ENCODE measurements around the gene FMN1.

FMN1 gene

GRCh38 chr15:33044598-33044997 lies 149.9 kb downstream of the FMN1 start:
- no peak for DNase-seq

- no peak for DNase-seq
These were observed 150.9 kb downstream of the FMN1 start for GRCh38 chr15:33043636-33044035.

DNA sequence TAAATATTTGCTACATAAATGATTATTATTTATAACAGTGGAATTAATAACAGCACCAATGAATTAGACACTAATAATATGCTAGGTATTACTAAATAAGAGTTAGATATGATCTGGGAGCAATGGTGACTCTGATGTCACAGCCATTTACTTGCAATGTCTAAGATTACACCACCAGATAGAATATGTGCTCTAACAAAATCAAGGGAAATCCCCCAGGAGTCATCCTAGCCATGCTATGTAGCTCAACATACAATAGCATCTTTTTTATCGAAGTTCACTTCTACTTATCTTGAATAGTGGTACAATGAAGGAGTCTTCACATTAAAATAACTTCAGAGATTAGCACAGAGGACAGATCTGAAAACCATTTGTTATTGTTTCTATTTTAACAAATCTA lies 154.0 kb downstream of the FMN1 start:
- no peak for DNase-seq

- no peak for DNase-seq
These were observed 159.9 kb downstream of the FMN1 start for GRCh38 chr15:33034588-33034987.

- no peak for DNase-seq
These were observed 162.5 kb downstream of the FMN1 start for GRCh38 chr15:33032053-33032452.

- DNase-seq, result no peak
These were observed 163.1 kb downstream of the FMN1 start for GRCh38 chr15:33031324-33031821.

- no peak for DNase-seq
These were observed 164.2 kb downstream of the FMN1 start for GRCh38 chr15:33030315-33030714.

GRCh38 chr15:33029109-33029652 lies 165.3 kb downstream of the FMN1 start:
- no peak for DNase-seq

GRCh38 chr15:33028495-33028894 lies 166.0 kb downstream of the FMN1 start:
- no peak for DNase-seq

- DNase-seq, result no peak
These were observed 167.0 kb downstream of the FMN1 start for GRCh38 chr15:33027306-33028035.

DNA sequence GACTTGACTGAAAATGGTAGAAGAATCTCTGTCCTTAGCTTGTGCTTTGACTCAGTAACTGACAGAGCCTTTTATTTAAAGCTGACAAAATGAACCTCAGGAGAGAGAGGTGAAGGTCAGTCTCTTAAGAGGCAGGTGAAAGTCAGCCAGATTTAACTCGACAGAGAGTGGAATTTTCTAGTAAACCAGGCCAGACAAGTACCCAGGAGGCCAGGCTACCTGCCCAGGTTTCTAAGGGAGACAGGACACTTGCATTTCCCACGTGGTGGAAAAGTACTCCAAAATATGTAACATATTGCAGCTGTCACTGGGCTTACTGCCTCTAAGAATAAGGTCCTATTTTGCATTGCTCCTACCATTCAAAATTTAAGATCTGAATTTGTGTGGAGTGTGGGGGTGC lies 167.9 kb downstream of the FMN1 start:
- no peak for DNase-seq

DNA sequence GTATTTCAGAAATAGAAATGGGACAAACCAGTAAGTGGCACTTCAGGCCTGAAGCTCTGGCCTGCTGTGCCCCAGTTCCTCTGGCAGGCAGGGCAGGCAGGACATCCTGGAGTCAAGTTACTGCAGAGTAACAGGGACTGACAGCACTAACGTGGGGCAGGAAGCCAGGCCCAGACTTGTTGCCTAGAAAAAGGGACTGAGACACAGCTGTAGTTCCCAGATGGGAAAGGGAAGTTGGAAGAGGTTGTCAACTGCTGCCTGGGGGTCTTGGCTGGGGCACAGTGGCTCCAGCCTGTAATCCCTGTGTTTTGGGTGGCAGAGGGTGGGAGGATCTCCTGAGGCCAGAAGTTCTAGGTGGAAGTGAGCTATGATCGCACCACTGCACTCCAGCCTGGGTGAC lies 171.9 kb downstream of the FMN1 start:
- no peak for DNase-seq

DNA sequence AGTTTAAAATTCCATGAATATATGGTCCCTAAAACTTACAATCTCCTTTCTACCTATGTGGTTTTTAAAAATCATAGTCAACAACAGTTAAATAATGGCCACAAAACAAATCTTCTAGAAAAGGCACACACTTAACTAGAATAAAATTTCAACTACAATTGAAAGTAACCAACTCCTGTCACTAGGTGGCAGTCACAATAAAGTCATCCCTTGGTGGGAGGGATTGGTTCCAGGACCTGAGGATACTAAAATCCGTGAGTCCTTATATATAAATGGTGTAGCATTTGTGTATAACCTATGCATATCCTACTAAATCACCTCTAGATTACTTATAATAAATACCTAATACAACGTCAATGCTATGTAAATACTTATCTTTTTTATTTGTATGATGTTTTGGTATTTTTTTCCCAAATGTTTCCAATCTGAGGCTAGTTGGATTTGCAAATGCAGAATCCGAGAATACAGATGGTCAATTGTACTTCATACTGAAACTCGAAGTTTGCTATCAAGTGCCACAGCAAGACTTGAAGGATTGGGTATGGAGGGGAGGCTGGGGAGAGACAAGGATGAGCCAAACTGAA lies 172.6 kb downstream of the FMN1 start:
- DNase-seq, result no peak

GRCh38 chr15:33019354-33019981 lies 175.0 kb downstream of the FMN1 start:
- DNase-seq, result no peak

- DNase-seq, result no peak
These were observed 178.0 kb downstream of the FMN1 start for GRCh38 chr15:33016405-33017024.

- DNase-seq, result no peak
These were observed 179.9 kb downstream of the FMN1 start for GRCh38 chr15:33014586-33014985.

GRCh38 chr15:33013827-33014445 lies 180.6 kb downstream of the FMN1 start:
- DNase-seq, result no peak

DNA sequence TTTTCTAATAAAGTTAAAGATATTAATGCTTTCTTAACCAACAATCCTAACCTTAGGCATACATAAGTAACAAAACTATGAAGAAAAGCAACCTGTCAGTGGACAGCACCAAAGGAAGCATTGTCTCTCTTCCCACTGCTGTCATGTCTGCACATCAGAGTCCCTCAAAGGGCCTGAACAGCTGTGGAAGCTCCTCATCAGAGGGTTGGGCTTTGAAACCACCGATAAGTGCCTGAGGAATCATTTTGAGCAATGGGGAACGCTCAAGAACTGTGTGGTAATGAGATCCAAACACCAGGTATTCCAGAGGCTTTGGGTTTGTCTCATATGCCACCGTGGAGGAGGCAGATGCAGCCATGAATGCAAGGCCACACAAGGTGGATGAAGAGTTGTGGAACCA lies 182.5 kb downstream of the FMN1 start:
- DNase-seq, result no peak

DNA sequence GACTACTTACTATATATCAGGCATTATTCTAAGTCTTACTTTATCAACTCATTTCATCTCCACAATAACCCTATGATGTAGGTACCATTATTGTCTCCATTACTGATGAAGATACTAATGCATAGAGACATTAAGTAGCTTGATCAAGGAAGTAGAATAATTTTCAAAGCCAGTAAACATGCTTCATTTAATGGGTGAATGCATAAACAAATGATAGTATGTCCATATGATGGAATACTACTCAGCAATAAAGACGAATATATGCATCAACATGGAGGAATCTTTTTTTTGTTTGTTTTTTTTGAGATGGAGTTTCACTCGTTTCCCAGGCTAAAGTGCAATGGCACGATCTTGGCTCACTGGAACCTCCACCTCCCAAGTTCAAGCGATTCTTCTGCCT lies 184.9 kb downstream of the FMN1 start:
- DNase-seq, result no peak

- no peak for DNase-seq
These were observed 185.5 kb downstream of the FMN1 start for GRCh38 chr15:33009026-33009425.

DNA sequence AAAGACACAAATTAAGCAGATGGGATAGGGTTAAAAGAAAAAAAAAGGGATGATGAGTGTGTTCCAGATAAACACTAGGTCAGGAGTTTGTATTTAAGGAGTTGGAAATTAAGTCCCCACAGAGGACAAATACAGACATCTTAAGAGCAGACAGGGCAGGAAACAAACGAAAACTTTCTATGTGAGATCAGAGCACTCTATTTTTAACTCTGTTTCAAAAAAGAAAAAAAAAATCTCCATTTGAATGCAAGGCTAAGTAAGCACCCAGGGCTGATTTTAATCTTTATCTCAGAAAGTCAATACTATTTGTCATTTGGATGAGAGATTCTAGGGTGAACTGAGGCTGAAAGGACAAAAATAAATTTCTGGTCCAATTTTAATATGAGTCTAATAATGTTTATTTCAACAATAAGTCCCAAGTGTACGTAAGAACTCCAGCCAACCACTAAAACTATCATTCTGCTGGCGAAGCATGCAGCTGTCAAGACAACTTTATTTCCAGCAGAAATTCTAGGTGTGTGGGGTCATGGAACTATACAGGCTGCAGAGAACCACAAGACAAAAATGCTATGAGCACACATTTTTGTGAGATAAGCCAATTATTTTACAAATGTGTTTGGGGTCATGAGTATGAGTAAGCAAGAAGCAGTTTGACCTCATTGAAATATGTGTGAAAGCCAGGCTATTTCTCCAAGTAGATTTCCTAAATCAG lies 186.1 kb downstream of the FMN1 start:
- DNase-seq, result no peak

GRCh38 chr15:33007303-33007855 lies 187.1 kb downstream of the FMN1 start:
- no peak for DNase-seq

All from activated CD8-positive, alpha-beta memory T cell treated with anti-CD3 and anti-CD28 coated beads for 24 hours (primary cell).